Measurements from ENCODE around the gene FBXW2. TPM values are rescaled to one million over a fixed set of nuclear protein-coding genes. Genes with fewer than 3 reads are reported as not detected.

FBXW2 gene
- total RNA-seq, 2 donors from 2014 or later = 63.2 to 77.1 TPM

GRCh38 chr9:120783602-120784047 is 9.6 kb downstream of the FBXW2 start:
- no peaks in the 10 kb centered on the region for H3K9me3 Mint-ChIP-seq
- H3K27ac ChIP-seq (ENCODE audit: low read depth, low read length) = no peak overlapping the region
- no peak overlapping the region for H3K4me3 Mint-ChIP-seq
- H3K4me3 ChIP-seq (ENCODE audit: low read length) = no peak overlapping the region
- peaks cover 58% of the 10 kb centered on the region for H3K36me3 Mint-ChIP-seq (ENCODE audit: low read depth)
- no peak for TF ChIP-seq CTCF (conservative IDR thresholded peaks at IDR 0.05)
- WGBS, 2 experiments (ENCODE audit: insufficient coverage in 1 of 2, insufficient read length in 1 of 2) = 91 to 100% methylated on average over 2 of the region's 2 CpGs
- no peaks in the 10 kb centered on the region for H3K4me1 Mint-ChIP-seq
- DNase-seq = no peak
- peaks cover 3% of the 10 kb centered on the region for H3K4me1 ChIP-seq (ENCODE audit: control insufficient read depth, insufficient read depth, low read length)
- H3K27ac Mint-ChIP-seq = no peak overlapping the region
- no peaks in the 10 kb centered on the region for H3K27me3 Mint-ChIP-seq (ENCODE audit: insufficient read depth)
- no peaks in the 10 kb centered on the region for H3K9me3 ChIP-seq (ENCODE audit: control insufficient read depth, low read length)
- H3K9ac ChIP-seq (ENCODE audit: extremely low read depth, low read length, poor library complexity, severe bottlenecking) = no peak overlapping the region
- peaks cover 84% of the 10 kb centered on the region for H3K36me3 ChIP-seq (ENCODE audit: control insufficient read depth, insufficient read depth, low read length)
- no peaks in the 10 kb centered on the region for H3K27me3 ChIP-seq (ENCODE audit: control insufficient read depth, insufficient read depth, low read length, poor library complexity, severe bottlenecking)

- peaks cover 85% of the 10 kb centered on the region for H3K36me3 ChIP-seq (ENCODE audit: control insufficient read depth, insufficient read depth, low read length)
- no peaks in the 10 kb centered on the region for H3K27me3 ChIP-seq (ENCODE audit: control insufficient read depth, insufficient read depth, low read length, poor library complexity, severe bottlenecking)
- H3K27me3 Mint-ChIP-seq (ENCODE audit: insufficient read depth) = no peaks in the 10 kb centered on the region
- DNase-seq = no peak
- TF ChIP-seq CTCF (conservative IDR thresholded peaks at IDR 0.05) = no peak
- H3K9me3 ChIP-seq (ENCODE audit: control insufficient read depth, low read length) = no peaks in the 10 kb centered on the region
- no peak overlapping the region for H3K27ac ChIP-seq (ENCODE audit: low read depth, low read length)
- H3K36me3 Mint-ChIP-seq (ENCODE audit: low read depth) = peaks cover 59% of the 10 kb centered on the region
- peaks cover 1% of the 10 kb centered on the region for H3K4me1 Mint-ChIP-seq
- H3K9me3 Mint-ChIP-seq = no peaks in the 10 kb centered on the region
- H3K4me1 ChIP-seq (ENCODE audit: control insufficient read depth, insufficient read depth, low read length) = peaks cover 4% of the 10 kb centered on the region
- no peak overlapping the region for H3K4me3 Mint-ChIP-seq
- H3K9ac ChIP-seq (ENCODE audit: extremely low read depth, low read length, poor library complexity, severe bottlenecking) = no peak overlapping the region
- WGBS, 2 experiments (ENCODE audit: insufficient coverage in 1 of 2, insufficient read length in 1 of 2) = 94 to 100% methylated on average over 1 to 2 of the region's 2 CpGs
- no peak overlapping the region for H3K27ac Mint-ChIP-seq
- H3K4me3 ChIP-seq (ENCODE audit: low read length) = no peak overlapping the region
Measured at GRCh38 chr9:120781236-120781635, 12.0 kb downstream of the FBXW2 start.

GRCh38 chr9:120780367-120780766 is 12.8 kb downstream of the FBXW2 start:
- Mint-ChIP-seq H3K36me3 (ENCODE audit: low read depth) (peaks cover 60% of the 10 kb centered on the region), H3K9me3 (no peaks in the 10 kb centered on the region), H3K4me3 (no peak overlapping the region), H3K27me3 (ENCODE audit: insufficient read depth) (no peaks in the 10 kb centered on the region), H3K4me1 (peaks cover 1% of the 10 kb centered on the region), H3K27ac (peak overlapping the region; percentile 3)
- H3K36me3 ChIP-seq (ENCODE audit: control insufficient read depth, insufficient read depth, low read length) = peaks cover 85% of the 10 kb centered on the region
- H3K9me3 ChIP-seq (ENCODE audit: control insufficient read depth, low read length) = no peaks in the 10 kb centered on the region
- H3K9ac ChIP-seq (ENCODE audit: extremely low read depth, low read length, poor library complexity, severe bottlenecking) = no peak overlapping the region
- DNase-seq = no peak
- H3K4me1 ChIP-seq (ENCODE audit: control insufficient read depth, insufficient read depth, low read length) = peaks cover 4% of the 10 kb centered on the region
- TF ChIP-seq CTCF (conservative IDR thresholded peaks at IDR 0.05) = no peak
- 96% methylated on average over 3 of the region's 3 CpGs; no CpG with 5 or more reads in 1 of the 2 experiments for WGBS, 2 experiments (ENCODE audit: insufficient coverage in 1 of 2, insufficient read length in 1 of 2)
- no peaks in the 10 kb centered on the region for H3K27me3 ChIP-seq (ENCODE audit: control insufficient read depth, insufficient read depth, low read length, poor library complexity, severe bottlenecking)
- no peak overlapping the region for H3K27ac ChIP-seq (ENCODE audit: low read depth, low read length)
- no peak overlapping the region for H3K4me3 ChIP-seq (ENCODE audit: low read length)

Measured in endodermal cell (in vitro differentiated cells).